OCI-LY3 (cell line): ENCODE results near the gene CLSTN3.

Source experiments
- H2AFZ ChIP-seq: fragments of 200-600, 300-600 bp; shearing (Covaris generic); 2 replicates; pipeline ENCODE4 v1.6.0; 2014; ENCODE audit warnings: antibody characterized with exemption, low read depth, low read length
- H3K27ac ChIP-seq: fragments of 200-600, 300-600 bp; sonication (generic); 2 replicates; pipeline ENCODE4 v1.5.1; 2014; ENCODE audit warnings: mild to moderate bottlenecking, low read length, moderate library complexity, mixed read lengths
- H3K27me3 ChIP-seq: fragments of 200-600, 300-600 bp; sonication (generic); 2 replicates; pipeline ENCODE4 v1.6.1; 2014; ENCODE audit warnings: low read depth, low read length, mixed read lengths
- H3K36me3 ChIP-seq: fragments of 200-600, 300-600 bp; sonication (generic); replicated peaks from 2 replicates; pipeline ENCODE3; 2014; ENCODE audit warnings: low read depth, low read length, mixed read lengths
- H3K4me1 ChIP-seq: fragments of 300-600, 200-600 bp; sonication (generic); 2 replicates; pipeline ENCODE4 v1.6.1; 2014; ENCODE audit warnings: low read length, mixed read lengths
- H3K4me2 ChIP-seq: fragments of 200-600, 300-600 bp; sonication (generic); 2 replicates; pipeline ENCODE4 v1.6.1; 2014; ENCODE audit warnings: low read length, mixed read lengths
- H3K4me3 ChIP-seq: fragments of 300-600, 200-600 bp; sonication (generic); 2 replicates; pipeline ENCODE4 v1.5.1; 2014; ENCODE audit warnings: antibody characterized with exemption, mild to moderate bottlenecking, low read length, moderate library complexity
- H3K79me2 ChIP-seq: fragments of 300-600, 200-600 bp; shearing (Covaris generic); 2 replicates; pipeline ENCODE4 v1.6.1; 2014; ENCODE audit warnings: mild to moderate bottlenecking, low read length, mixed read lengths
- H3K9ac ChIP-seq: fragments of 300-600, 200-600 bp; shearing (Covaris generic); 2 replicates; pipeline ENCODE4 v1.6.0; 2014; ENCODE audit warnings: mild to moderate bottlenecking, low read length, moderate library complexity
- H3K9me3 ChIP-seq: fragments of 200-600, 300-600 bp; shearing (Covaris generic); 2 replicates; pipeline ENCODE4 v1.6.1; 2014; ENCODE audit warnings: low read length, mixed read lengths; ENCODE audit not compliant: insufficient read depth
- H4K20me1 ChIP-seq: fragments of 200-600, 300-600 bp; sonication (generic); 2 replicates; pipeline ENCODE4 v1.6.1; 2016; ENCODE audit warnings: low read length, mixed read lengths; ENCODE audit not compliant: insufficient read depth
- EZH2phosphoT487 ChIP-seq: fragments of 200-600 bp; shearing (Covaris generic); IDR thresholded peaks from 2 replicates; pipeline ENCODE4 v1.6.1; 2018; ENCODE audit warnings: antibody characterized with exemption, mixed run types, low read depth
- TF ChIP-seq, protein P1 (sequence below): fragments of 200-600, 300-600 bp; sonication (generic); IDR thresholded peaks from 2 replicates; pipeline ENCODE4 v1.5.1; 2014; ENCODE audit warnings: antibody characterized with exemption, low read length, low read depth

CLSTN3 gene

DNA sequence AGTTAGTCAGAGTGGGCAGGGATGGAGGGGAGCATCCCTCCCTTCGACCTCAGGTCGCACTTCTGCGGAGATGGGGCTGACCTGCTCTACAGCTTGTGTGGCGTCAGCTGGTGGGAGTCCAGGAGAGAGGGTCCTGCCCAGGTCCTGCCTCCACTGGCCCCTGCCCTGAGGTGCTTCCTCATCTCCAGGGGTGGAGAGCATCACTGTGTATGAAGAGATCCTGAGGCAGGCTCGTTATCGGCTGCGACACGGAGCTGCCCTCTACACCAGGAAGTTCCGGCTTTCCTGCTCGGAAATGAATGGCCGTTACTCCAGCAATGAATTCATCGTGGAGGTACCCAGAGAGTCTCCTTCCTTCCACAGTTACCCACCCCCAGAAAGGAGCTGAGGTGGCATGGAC lies 20.2 kb downstream of the CLSTN3 start:
- H3K27ac ChIP-seq: no peak overlapping the region
- no peak overlapping the region for H3K4me3 ChIP-seq
- no peaks in the 10 kb centered on the region for H3K9me3 ChIP-seq
- no peak for TF ChIP-seq EZH2phosphoT487
- TF ChIP-seq, protein P1, sequence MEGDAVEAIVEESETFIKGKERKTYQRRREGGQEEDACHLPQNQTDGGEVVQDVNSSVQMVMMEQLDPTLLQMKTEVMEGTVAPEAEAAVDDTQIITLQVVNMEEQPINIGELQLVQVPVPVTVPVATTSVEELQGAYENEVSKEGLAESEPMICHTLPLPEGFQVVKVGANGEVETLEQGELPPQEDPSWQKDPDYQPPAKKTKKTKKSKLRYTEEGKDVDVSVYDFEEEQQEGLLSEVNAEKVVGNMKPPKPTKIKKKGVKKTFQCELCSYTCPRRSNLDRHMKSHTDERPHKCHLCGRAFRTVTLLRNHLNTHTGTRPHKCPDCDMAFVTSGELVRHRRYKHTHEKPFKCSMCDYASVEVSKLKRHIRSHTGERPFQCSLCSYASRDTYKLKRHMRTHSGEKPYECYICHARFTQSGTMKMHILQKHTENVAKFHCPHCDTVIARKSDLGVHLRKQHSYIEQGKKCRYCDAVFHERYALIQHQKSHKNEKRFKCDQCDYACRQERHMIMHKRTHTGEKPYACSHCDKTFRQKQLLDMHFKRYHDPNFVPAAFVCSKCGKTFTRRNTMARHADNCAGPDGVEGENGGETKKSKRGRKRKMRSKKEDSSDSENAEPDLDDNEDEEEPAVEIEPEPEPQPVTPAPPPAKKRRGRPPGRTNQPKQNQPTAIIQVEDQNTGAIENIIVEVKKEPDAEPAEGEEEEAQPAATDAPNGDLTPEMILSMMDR: no peak
- H3K36me3 ChIP-seq: no peaks in the 10 kb centered on the region
- no peak overlapping the region for H3K4me2 ChIP-seq
- no peaks in the 10 kb centered on the region for H4K20me1 ChIP-seq
- no peak overlapping the region for H3K9ac ChIP-seq
- no peaks in the 10 kb centered on the region for H3K79me2 ChIP-seq
- no peak overlapping the region for H2AFZ ChIP-seq
- no peaks in the 10 kb centered on the region for H3K4me1 ChIP-seq
- H3K27me3 ChIP-seq: no peaks in the 10 kb centered on the region

DNA sequence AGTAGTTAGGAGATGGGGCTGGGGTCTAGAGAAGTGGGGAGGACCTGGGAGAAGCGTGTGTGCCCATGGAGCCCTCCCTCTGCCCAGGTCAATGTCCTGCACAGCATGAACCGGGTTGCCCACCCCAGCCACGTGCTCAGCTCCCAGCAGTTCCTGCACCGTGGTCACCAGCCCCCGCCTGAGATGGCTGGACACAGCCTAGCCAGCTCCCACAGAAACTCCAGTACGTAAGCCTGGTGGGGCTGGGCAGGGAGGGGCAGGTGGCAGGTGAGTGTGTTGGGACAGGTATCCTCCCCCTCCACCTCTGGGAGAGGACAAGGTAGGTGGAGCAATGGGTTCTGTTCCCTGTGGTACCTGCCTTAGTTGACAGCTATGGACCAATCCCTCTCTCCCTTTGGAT lies 20.7 kb downstream of the CLSTN3 start:
- Histone ChIP-seq H2AFZ (no peak overlapping the region), H3K4me3 (no peak overlapping the region), H3K27me3 (no peaks in the 10 kb centered on the region), H3K79me2 (no peaks in the 10 kb centered on the region), H3K4me2 (no peak overlapping the region), H3K9me3 (no peaks in the 10 kb centered on the region), H4K20me1 (no peaks in the 10 kb centered on the region), H3K36me3 (no peaks in the 10 kb centered on the region), H3K27ac (no peak overlapping the region), H3K4me1 (no peaks in the 10 kb centered on the region), H3K9ac (no peak overlapping the region)
- TF ChIP-seq, protein P1: no peak
- no peak for TF ChIP-seq EZH2phosphoT487

DNA sequence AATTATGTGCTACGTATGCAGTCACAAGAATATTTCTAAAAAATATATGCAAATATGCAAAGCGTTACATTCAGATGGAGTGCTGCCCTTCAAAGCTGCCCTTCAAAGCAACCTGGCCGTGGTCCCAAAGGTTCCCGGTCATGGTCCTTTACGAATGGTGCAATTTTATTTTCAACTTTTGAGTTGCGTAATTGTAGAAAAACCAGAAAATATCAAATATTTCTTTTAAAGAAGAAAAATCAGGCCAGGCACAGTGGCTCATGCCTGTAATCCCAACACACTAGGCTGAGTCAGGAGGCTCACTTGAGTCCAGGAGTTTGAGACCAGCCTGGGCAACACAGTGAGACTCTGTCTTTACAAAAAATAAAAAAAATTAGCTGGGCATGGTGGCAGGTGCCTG lies 21.4 kb downstream of the CLSTN3 start:
- H4K20me1 ChIP-seq: no peaks in the 10 kb centered on the region
- no peaks in the 10 kb centered on the region for H3K36me3 ChIP-seq
- no peak overlapping the region for H2AFZ ChIP-seq
- no peaks in the 10 kb centered on the region for H3K9me3 ChIP-seq
- H3K79me2 ChIP-seq: no peaks in the 10 kb centered on the region
- no peaks in the 10 kb centered on the region for H3K27me3 ChIP-seq
- no peak overlapping the region for H3K4me3 ChIP-seq
- H3K4me2 ChIP-seq: no peak overlapping the region
- TF ChIP-seq EZH2phosphoT487: no peak
- TF ChIP-seq, protein P1: no peak
- no peaks in the 10 kb centered on the region for H3K4me1 ChIP-seq
- H3K27ac ChIP-seq: no peak overlapping the region
- no peak overlapping the region for H3K9ac ChIP-seq

DNA sequence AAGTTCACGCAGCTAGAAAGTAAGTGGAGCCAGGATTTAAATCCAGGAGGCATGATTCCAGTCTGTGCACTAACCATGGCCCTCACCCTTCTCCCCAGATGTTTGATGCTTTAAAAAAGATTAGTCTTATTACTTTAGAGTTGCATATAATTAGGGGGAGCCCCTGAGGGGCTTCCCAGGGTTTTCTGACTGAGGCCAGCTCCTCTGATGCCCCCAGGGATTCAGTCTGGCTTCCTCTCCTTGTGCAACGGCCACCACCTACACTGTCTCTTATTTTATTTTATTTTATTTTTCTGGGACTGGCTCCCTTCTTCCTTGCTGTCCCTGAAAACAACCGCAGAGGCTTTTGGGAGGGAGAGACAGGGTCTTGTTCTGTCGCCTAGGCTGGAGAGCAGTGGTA lies 22.6 kb downstream of the CLSTN3 start:
- no peaks in the 10 kb centered on the region for H3K9me3 ChIP-seq
- no peaks in the 10 kb centered on the region for H3K36me3 ChIP-seq
- no peak for TF ChIP-seq EZH2phosphoT487
- TF ChIP-seq, protein P1: no peak
- H3K79me2 ChIP-seq: no peaks in the 10 kb centered on the region
- H4K20me1 ChIP-seq: no peaks in the 10 kb centered on the region
- no peak overlapping the region for H3K4me2 ChIP-seq
- no peak overlapping the region for H3K4me3 ChIP-seq
- no peak overlapping the region for H3K9ac ChIP-seq
- H3K27ac ChIP-seq: no peak overlapping the region
- no peaks in the 10 kb centered on the region for H3K4me1 ChIP-seq
- H3K27me3 ChIP-seq: no peaks in the 10 kb centered on the region
- H2AFZ ChIP-seq: no peak overlapping the region
